ENCODE measurements around the gene ABTB2.

- TF ChIP-seq CTCF (conservative IDR thresholded peaks at IDR 0.05 in 1 of 2, IDR thresholded peaks at IDR 0.05 in 1 of 2; ENCODE audit: low read depth in 1 of 2, low read length in 2 of 2) = no peak
- TF ChIP-seq EZH2 (IDR thresholded peaks at IDR 0.05; ENCODE audit: low read length, missing control alignments) = no peak
Observed at GRCh38 chr11:34239465-34240149, 118.2 kb downstream of the ABTB2 start.
